Stimulated activated CD8-positive, alpha-beta memory T cell treated with anti-CD3 and anti-CD28 coated beads, Interleukin-2, amount 100 ng/mL, for 48 hours (primary cell): ENCODE data around the gene FAXC.
"Not testable (repeated sequence)": the region's sequence is repeated elsewhere in the genome, so short reads cannot be mapped to it uniquely, and the experiment has no call there.

ENCODE experiments used
- DNase-seq, 2 donors: peaks; one replicate each; pipeline ENCODE4 v3.0.0-alpha.2; 2020; ENCODE audit warnings: low read depth in 2 of 2

Gene FAXC

DNA sequence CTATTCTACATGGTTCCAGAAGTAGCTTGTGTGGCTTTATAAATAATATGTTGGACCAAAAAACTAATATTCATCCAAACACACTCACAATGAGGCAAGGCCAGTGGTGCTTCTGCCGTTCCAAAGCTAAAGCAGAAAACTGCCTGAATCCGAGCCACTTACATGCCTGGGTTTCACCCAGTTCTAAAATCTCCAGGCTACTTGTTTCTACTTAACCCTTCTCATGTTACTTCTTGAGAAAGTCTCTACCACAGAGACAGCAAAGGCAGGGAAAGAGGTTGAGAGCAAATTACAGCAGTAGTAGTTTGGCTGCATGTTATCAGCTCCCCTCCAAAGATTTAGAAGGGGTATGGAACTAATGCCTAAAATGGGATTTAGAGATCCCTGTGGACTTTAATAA lies 62.0 kb downstream of the FAXC start:
- no peak for DNase-seq

DNA sequence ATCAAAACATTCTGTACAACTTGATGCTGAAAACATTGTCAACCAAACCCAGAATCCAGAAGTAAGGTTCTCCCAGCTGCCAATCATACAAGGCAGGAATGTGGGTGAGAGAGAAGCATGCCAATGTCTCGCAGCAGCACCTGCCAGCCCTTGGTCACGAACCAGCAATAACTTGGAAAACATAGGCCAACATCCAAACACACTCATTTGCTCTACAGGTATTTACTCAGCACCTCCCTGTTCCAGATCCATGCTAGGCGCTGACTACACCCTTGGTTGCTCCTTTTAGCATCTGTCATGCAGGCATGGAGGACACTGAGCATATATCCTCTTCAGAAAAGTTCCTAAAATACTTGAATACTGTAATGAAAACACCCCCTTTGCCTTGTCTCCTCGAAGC lies 63.6 kb downstream of the FAXC start:
- no peak for DNase-seq

DNA sequence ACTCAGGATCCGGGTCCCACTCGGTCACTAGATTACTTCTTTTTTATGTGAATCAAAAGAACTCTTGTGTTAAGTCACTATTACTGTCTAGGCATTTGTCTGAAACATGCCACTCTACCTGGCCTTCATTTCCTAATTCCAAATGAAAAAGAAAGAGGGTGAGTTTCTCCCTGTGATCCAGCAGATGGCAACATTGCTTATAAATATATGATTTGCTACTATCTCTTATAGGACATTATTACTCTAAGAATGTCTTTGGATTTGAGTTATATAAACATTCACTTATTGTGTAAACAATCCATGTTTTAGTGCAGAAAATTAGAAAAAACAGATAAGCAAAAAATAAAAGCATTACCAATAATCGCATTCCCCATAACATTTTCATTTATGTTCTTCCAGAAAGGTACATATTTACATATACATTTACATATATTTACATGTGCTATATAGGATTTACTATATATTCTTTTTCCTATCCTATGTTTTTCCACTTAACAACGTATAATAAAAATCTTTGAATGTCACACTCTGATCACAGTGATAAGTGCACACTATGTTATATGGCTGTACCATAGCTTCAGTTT lies 66.9 kb downstream of the FAXC start:
- DNase-seq: no peak

DNA sequence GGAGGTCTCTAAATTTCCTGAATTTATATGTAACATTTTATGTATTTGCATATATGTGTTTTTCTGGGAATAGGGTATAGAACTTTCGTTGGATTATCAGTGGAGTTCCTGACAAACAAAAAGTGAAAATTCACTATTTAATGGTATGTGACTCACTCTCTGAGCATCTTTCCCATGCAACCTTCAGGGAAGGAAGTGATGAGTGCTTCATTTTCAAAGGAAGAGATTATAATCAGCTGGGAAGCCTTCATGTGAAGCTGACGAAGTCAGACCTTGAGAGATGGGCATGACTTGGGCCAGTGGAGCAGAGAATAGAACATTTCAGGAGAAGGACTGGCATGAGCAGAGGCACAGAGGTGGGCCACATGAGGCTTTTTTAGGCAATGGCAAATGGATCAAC lies 72.7 kb downstream of the FAXC start:
- DNase-seq: no peak

DNA sequence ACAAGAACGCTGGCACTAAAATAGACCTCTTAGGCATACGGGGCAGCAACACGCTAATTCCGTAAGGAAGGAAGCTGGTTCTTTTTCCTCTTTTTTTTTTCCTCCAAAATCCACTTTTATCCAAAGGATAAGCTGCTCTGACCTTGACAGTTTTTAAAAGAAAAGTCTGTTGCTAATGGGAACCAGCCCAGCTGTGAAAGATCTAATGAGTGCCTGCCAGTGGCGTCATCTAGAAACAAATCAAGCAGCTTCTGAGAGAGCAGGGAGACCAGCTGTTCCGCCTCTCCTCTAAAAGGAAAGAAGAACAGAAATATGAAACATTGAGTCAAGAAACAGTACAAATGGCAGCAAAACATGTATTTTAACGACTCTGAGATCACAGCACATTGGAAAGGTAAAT lies 78.6 kb downstream of the FAXC start:
- no peak for DNase-seq

DNA sequence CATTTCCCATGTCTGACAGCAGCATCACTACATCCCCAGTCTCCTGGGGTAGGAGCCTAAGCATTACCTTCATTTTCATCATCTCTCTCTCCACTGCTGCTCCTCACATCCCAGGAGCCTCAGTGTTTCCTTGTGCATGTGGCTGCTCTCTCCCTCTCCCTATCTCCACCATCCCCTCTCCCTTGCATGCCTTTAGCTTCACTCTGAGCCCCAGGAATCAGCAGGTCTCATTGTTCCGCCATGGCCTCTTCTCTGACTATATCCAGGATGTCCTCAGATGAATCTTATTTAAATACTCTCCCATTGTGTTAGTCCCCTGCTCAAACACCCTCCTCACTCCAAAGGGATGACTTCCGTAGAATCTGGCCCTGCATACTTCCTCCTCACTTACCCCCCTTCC lies 79.4 kb downstream of the FAXC start:
- DNase-seq: no peak

DNA sequence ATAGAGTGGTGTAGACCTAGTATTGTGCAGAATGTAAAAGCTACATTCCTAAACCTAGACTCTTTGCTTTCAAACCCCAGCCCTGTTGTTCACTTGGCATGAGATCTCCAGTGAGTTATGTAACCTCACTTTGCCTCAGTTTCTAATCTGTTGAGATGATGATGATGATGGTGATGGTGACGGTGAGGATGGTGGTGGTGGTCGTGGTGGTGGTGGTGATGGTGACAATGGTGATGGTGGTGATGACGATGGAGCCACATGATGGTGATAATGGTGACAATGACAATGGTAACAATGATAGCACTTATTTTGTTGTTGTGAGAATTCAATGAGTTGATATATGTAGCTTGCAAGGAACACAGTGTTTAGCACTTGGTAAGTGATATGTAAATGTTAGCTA lies 80.3 kb downstream of the FAXC start:
- no peak for DNase-seq

DNA sequence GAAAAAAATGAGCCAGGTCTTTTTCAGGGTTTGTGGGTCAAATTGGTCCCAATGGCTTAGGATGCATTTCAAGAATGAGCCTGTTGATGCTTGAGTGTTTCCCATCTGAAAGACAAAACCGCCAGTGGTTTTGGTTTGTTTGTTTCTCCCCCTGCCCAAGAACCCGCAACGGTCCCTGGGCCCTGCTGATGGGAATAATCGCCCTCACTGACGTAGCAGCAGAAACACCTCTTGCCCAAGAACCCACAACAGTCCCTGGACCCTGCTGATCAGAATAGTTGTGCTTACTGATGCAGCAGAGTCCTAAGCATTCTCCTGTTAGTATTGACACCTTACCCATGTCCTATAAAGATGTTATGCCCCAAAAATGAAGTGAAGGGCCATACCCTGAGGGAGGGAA lies 82.5 kb downstream of the FAXC start:
- not testable (repeated sequence) for DNase-seq

DNA sequence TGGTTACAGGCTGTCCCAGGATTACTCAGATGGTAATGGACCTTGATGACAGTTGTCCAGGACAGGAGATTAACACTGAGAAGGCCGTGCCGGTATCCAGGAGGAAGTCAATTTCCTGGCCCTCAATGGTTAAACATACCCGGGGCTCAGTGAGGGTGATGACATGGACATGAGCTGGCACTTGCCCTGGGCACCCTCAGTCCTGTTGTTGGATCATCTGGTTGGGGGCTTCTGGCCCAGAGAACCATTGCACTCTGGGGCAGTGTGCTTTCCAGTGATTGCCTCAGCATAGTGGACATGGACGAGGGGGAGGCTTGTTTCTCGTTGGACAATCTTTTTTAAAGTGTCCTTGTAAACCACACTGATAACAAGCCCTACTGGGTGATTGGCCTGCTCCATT lies 84.0 kb downstream of the FAXC start:
- DNase-seq: not testable (repeated sequence)

DNA sequence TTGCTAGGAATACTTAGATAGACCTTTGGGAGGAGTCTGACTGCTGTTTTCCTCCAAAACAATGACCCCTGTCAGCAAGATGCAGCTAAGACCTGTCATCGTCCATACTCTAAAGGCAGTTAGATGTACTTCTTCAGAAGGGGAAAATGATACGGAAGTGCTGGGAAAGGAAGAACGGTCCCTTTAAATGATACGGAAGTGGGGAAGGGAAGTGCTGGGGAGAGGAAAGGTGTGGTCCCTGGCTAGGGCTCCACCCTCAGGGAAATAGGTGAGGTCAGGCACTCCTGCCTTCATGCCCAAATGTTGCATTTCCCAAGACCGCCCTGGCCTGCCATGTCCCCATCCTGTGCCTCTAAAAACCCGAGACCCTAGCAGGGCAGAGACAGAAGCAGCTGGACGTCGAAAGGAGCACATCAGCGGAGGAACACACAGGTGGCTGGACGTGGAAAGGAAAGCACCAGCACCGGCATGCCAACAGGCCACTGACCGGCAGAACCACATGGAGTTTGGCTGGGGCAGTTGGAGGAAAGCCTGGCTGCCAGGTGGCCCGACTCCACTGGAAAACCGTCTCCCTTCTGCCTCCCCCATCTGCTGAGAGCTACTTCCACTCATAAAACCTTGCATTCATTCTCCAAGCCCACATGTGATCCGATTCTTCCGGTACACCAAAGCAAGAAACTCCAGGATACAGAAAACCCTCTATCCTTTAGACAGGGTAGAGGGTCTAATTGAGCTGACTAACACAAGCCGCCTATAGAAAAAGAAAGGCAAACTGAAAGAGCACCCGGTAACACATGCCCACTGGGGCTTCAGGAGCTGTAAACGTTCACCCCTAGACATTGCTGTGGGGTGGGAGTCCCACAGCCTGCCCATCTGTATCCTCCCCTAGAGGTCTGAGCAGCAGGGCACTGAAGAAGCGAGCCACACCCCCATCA lies 94.6 kb downstream of the FAXC start:
- no peak for DNase-seq

DNA sequence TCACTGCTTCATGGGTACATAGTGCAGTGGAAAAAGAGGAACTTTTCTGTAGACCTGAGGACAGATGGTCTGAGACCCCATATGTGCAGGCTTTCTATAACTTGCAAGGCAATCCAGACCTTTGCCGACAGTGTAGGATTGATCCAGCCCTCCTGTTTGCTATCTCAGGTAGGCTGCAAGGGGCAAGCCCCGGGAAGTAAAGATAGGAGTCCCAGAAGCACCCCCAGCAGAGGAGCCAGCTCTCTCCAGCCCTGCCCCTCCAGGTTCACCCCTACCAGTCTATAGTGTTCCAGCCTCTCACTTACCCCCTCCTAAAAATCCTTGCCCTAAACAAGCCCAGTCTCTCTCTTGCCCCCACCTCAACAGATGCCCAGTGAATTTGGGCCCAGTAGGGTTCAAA lies 96.2 kb downstream of the FAXC start:
- DNase-seq: no peak

DNA sequence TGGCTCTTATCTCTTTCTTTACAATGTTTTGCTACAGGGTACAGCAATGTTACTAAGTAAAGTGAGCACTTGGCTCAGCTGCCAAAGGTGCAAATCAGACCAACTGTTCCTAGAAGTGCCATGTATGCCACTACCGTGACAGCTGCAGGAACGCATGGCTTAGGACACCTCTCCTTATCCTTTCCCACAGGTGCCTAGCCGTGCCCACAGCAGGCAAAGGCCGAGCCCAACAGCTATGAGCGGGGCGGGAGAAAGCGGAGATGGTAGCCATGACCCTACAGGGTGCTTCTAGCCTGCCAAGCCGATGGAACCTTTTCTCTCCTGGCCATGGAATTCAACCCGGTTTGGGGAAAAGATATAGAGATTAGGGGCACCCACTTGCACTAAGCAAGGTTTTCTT lies 97.1 kb downstream of the FAXC start:
- DNase-seq: no peak

DNA sequence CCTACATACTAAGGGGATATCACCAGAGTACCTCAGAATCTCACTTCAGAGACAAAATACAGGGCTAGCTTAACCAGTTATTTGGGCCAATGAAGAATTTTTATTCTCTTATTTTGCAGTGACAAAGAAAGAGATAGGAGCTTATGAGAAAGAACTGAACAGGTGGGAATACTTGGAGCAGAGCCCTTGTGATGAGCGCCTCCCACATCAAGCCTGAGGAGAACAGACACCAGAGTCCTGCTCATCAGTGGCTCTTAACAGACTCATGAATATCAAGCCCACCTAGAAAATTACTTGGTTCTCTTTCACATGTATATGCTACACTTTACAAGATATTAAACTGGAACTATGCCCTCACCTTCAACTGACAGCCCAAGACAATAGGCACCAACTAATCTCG lies 99.0 kb downstream of the FAXC start:
- no peak for DNase-seq

DNA sequence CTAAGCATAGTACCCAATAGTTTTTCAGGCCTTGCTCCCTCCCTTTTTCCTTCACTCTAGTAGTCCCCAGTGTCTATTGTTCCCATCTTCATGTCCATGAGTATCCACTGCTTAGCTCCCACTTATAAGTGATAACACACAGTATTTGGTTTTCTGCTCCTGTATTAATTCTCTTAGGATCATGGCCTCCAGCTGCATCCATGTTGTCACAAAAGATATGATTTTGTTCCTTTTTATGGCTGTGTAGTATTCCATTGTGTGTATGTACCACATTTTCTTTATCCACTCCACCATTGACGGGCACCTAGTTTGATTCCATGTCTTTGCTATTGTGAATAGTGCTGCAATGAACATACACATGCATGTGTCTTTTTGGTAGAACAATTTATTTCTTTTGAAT lies 102.9 kb downstream of the FAXC start:
- no peak for DNase-seq

DNA sequence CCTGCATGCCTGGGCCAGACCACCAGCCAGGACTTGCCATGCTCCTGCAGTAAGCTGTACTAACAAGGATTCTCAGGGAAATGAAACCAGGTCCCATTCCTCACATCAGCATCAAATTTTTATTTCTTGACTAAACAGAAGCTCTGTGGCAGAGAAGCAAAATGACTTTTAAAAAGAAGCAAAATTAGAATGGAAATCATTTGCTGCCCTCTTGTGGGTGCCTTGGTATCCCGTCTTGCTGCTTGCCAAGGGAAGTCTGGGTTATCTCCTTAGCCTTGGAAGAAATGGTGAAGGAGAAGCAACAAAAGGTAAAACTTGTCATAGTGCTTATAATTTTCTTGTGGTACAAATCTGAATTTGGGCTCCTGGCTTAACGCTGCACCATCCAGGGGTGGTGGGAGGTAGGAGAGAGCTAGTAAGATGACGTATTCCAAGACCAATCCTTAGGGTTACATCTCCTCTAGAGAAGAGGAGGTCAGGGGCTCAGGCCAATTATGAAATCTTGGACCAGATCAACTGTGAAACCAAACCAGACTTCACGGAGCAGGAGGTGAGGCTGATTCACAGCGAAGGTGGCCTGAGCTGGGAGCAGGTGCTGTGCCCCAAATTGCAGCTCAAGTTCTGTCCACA lies 107.5 kb downstream of the FAXC start:
- no peak for DNase-seq

DNA sequence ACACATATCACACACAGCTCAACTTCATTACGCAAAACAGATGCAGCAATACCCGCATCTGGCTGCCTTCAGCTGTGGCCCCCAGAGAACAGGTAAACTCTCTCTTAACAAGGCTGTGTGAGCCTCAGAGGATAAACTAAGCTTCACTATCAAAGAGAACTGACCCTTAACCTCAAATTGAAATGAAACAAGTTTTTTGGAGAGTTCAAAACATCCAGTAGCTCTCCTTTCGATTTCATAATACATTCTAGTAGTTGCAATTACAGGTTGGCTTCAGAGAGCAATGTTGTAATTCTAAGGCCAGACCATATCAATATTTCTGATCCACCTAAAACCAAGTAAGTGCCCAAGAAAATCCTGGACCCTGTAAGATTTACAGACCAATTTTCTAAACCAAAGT lies 113.5 kb downstream of the FAXC start:
- no peak for DNase-seq

DNA sequence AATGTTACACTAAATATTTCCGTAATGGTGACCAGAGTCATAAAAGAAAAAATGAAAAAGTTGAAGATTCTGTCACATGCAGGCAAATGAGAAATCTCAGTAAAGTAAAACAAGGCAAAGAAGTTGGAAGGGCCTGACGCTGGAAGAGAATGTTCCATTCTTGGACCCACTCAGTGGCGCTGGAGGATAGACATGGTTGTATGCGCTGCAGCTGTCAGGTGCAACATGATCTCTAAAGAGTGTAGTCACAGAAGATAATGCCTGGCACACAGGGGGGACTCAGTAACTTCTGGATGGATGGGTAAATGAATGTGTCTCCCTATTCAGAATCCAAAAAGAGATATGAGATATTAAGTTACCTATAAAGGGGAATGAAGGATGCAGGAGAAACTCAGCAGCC lies 116.3 kb downstream of the FAXC start:
- no peak for DNase-seq

DNA sequence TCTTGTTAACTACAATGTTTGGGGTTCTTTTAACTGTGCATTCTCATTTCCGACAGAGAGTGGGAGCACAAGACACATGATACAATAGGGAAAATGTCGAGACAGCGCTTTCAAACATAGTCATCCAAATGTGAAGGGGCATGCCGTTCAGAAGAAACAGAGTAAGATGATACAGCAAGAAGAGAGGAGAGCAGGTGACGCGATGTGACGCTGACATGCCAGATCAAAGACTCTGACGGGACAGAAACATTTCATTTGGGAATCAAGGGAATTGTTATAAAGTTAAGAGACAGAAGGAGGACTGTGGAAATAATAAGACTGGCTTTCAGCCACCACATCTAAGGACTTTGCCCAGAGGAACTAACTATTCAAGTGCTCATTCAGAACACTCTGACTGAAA lies 117.4 kb downstream of the FAXC start:
- no peak for DNase-seq

DNA sequence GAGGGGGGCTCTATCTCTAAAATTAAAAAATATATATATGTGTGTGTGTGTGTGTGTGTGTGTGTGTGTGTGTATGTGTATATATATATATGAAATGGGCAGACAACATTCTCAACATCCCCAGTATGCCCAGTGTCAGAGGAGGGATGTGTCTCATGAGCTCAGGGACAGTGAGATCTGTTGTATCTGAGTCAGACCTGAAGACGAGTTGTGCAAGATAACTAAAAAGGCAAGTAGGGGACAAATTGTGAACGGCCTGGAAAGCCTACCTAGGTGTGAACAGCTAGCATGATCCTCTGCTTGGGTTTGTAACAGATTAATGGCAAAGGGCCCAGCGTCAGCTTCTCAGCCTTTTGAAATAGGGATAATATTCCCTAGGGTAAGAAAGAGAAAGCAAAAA lies 124.3 kb downstream of the FAXC start:
- no peak for DNase-seq
